Measurements from ENCODE around the gene WNT10A. TPM values are rescaled to one million over a fixed set of nuclear protein-coding genes. Genes with fewer than 3 reads are reported as not detected.

Gene WNT10A
- polyA plus RNA-seq, 1 experiment: not detected

GRCh38 chr2:218893349-218894150 is 12.9 kb downstream of the WNT10A start:
- TF ChIP-seq, protein P1, sequence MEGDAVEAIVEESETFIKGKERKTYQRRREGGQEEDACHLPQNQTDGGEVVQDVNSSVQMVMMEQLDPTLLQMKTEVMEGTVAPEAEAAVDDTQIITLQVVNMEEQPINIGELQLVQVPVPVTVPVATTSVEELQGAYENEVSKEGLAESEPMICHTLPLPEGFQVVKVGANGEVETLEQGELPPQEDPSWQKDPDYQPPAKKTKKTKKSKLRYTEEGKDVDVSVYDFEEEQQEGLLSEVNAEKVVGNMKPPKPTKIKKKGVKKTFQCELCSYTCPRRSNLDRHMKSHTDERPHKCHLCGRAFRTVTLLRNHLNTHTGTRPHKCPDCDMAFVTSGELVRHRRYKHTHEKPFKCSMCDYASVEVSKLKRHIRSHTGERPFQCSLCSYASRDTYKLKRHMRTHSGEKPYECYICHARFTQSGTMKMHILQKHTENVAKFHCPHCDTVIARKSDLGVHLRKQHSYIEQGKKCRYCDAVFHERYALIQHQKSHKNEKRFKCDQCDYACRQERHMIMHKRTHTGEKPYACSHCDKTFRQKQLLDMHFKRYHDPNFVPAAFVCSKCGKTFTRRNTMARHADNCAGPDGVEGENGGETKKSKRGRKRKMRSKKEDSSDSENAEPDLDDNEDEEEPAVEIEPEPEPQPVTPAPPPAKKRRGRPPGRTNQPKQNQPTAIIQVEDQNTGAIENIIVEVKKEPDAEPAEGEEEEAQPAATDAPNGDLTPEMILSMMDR (IDR thresholded peaks at IDR 0.05; ENCODE audit: insufficient read depth, low read depth, low read length): no peak
- ChIA-PET CTCF (interaction anchor here (1.1 to 24.5 kb wide), 4 partner anchors 15 to 42 kb away, joined by 3 to 726 read pairs (median 4); partner anchors contain the start of gene WNT10A), POLR2A (no interaction called here)
- DNase-seq (ENCODE audit: low read depth): no peak
- Histone ChIP-seq H3K36me3 (ENCODE audit: control insufficient read depth, insufficient read depth, low read length) (no peaks in the 10 kb centered on the region), H3K4me3 (ENCODE audit: low read depth, low read length) (no peak overlapping the region), H3K27me3 (ENCODE audit: control insufficient read depth, insufficient read depth, low read length) (peaks cover 34% of the 10 kb centered on the region)

GRCh38 chr2:218894151-218894879 is 13.7 kb downstream of the WNT10A start:
- CTCF ChIA-PET: interaction anchor here (1.1 to 24.5 kb wide), 3 partner anchors 10 to 30 kb away, joined by 4 to 726 read pairs (median 5); partner anchors contain the start of gene WNT10A
- POLR2A ChIA-PET: no interaction called here
- Histone ChIP-seq H3K4me3 (ENCODE audit: low read depth, low read length) (no peak overlapping the region), H3K36me3 (ENCODE audit: control insufficient read depth, insufficient read depth, low read length) (no peaks in the 10 kb centered on the region), H3K27me3 (ENCODE audit: control insufficient read depth, insufficient read depth, low read length) (peaks cover 36% of the 10 kb centered on the region)
- TF ChIP-seq, protein P1 (IDR thresholded peaks at IDR 0.05; ENCODE audit: insufficient read depth, low read depth, low read length): no peak
- DNase-seq (ENCODE audit: low read depth): no peak

DNA sequence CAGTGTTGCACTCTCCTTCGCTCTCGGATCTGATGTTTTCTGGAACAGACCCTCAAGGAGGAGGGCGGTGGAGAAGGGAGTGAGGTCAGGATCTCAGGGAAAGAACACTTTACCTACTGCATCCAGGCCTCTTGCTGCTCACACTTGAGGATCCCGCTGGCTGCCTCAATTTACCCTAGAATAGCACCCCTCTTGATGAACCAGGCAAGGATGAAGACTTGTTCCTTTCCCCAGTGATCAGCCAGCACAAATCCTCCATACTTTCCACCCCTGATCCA is 14.2 kb downstream of the WNT10A start:
- H3K4me3 ChIP-seq (ENCODE audit: low read depth, low read length): no peak overlapping the region
- TF ChIP-seq, protein P1 (IDR thresholded peaks at IDR 0.05; ENCODE audit: insufficient read depth, low read depth, low read length): no peak
- peaks cover 36% of the 10 kb centered on the region for H3K27me3 ChIP-seq (ENCODE audit: control insufficient read depth, insufficient read depth, low read length)
- no peaks in the 10 kb centered on the region for H3K36me3 ChIP-seq (ENCODE audit: control insufficient read depth, insufficient read depth, low read length)
- CTCF ChIA-PET: interaction anchor here (1.6 to 24.5 kb wide), 3 partner anchors 9 to 100 kb away, joined by 3 to 726 read pairs (median 5); partner anchors contain the start of gene WNT10A
- no peak for DNase-seq (ENCODE audit: low read depth)
- POLR2A ChIA-PET: no interaction called here

GRCh38 chr2:218895326-218895725 is 14.7 kb downstream of the WNT10A start:
- DNase-seq (ENCODE audit: low read depth): no peak
- CTCF ChIA-PET: interaction anchor here (1.6 to 24.5 kb wide), 3 partner anchors 9 to 100 kb away, joined by 3 to 726 read pairs (median 5); partner anchors contain the start of gene WNT10A
- Histone ChIP-seq H3K4me3 (ENCODE audit: low read depth, low read length) (no peak overlapping the region), H3K36me3 (ENCODE audit: control insufficient read depth, insufficient read depth, low read length) (no peaks in the 10 kb centered on the region), H3K27me3 (ENCODE audit: control insufficient read depth, insufficient read depth, low read length) (peaks cover 33% of the 10 kb centered on the region)
- POLR2A ChIA-PET: no interaction called here
- TF ChIP-seq, protein P1 (IDR thresholded peaks at IDR 0.05; ENCODE audit: insufficient read depth, low read depth, low read length): no peak
